ENCODE data around the gene PIAS1.
A peak's percentile ranks its signal among the peaks of the same experiment; 100 is the strongest.
"Not testable (repeated sequence)": the region's sequence is repeated elsewhere in the genome, so short reads cannot be mapped to it uniquely, and the experiment has no call there.

PIAS1 gene

DNA sequence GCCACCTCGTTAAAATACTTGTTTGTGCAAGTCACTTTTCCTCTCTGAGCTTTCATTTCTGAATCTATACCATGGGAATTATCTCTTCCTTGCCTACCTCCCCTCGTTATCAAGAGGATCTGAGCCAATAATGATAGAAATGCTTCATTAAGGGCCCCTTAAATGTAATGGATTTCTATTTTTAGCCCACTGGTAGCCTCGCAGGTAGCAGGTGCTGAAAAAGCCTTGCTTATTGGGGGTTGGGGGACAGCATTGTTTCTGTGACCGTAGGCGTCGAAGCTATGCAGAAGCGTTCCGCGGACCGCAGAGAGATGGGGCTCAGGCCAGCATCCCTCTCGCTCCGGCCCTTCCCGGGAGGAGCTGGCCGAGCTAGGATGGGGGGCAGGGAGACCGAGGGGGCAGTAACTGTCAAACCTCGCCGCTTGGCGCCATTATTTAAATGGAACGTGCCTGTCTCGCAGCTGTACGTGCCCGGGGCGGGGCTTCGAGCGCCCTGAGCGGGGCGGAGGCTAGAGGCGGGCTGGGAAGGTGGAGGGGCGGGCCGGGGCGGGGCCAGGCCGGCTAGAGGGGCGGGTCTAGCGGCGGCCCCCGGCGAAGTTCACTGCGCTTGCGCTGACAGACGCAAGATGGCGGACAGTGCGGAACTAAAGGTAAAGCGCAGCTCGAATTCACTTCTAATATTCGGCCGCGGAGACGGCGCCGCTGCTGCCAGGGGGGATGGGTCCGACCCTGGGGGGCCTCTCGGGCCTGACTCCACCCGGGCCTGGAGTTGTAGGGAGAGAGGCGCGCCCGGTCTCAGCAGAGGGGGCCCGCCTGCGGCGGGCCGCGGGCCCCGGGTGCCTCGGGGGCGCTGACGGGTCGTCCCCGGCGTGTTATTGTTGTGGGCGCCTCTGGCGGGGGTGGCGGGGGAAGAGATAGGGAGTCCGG lies at the start of gene PIAS1:
Gene PIAS1, plus strand, starts transcription at position 615 of the 927 bp plus-strand sequence. Its CDS starts 12 bp downstream, at position 627.
- Histone ChIP-seq H3K27ac (peak within 1 kb of the TSS; percentile 90), H3K4me3 (peak within 1 kb of the TSS; percentile 92), H3K4me2 (peak within 1 kb of the TSS; percentile 92), H3K9ac (peak within 1 kb of the TSS; percentile 90), H4K20me1 (peaks cover 45% of the 10 kb centered on the region), H3K36me3 (peaks cover 2% of the 10 kb centered on the region; the same call in 1 of the 2 replicates), H3K27me3 (no peaks in the 10 kb centered on the region), H3K4me1 (peaks cover 26% of the 10 kb centered on the region), H3K9me3 (no peaks in the 10 kb centered on the region)
- TF ChIP-seq Cebpa-rat (IDR thresholded peaks at IDR 0.05): no peak

DNA sequence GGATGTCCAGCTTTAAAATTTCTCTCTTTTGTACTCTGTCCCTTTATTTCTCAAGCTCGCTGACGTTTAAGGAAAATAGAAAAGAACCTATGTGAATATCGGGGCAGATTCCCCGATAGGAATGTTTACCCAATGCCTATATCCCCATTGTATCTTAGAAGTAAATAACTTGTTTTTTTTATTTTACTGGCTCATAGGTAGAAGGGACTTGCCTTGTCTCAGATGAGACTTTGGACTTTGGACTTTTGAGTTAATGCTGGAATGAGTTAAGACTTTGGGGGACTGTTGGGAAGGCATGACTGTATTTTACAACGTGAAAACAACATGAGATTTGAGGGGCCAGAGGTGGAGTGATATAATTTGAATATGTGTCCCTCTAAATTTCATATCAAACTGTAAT lies 46.5 kb upstream of the PIAS1 start:
- not testable (repeated sequence) for H4K20me1 ChIP-seq, H3K4me1 ChIP-seq, H3K27ac ChIP-seq, H3K4me2 ChIP-seq, H3K27me3 ChIP-seq, H3K4me3 ChIP-seq, H3K9ac ChIP-seq, H3K36me3 ChIP-seq
- peaks cover 28% of the 10 kb centered on the region for H3K9me3 ChIP-seq

DNA sequence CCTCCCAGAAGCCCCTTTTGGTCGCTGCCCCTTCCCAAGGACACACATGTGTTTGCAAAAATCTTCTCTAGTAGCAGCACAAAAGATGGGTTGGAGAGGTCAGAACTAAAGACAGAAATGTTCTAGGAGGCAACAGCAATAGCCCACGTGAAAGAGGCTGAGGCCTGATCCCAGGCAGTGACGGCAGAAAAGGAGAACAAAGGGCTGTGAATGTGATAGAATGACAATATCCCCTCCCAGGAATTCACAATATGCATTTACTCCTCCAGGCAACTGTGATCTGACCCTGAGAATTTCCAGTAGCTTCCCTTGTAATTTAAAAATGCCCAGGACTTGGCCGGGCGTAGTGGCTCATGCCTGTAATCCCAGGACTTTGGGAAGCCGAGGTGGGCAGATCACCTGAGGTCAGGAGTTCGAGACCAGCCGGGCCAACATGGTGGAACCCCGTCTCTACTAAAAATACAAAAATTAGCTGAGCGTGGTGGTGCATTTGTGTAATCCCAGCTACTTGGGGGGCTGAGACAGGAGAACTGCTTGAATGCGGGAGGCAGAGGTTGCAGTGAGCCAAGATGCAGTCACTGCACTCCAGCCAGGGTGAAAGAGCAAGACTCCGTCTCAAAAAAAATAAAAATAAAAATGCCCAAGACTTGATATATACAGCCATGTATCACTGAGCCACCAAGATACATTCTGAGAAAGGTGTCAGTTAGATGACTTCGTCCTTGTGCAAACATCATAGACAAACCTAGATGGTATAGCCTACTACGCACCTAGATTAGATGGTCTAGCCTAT lies 43.6 kb upstream of the PIAS1 start:
- H3K9ac ChIP-seq: no peak overlapping the region
- no peaks in the 10 kb centered on the region for H3K4me1 ChIP-seq
- no peak overlapping the region for H3K4me3 ChIP-seq
- H4K20me1 ChIP-seq: no peaks in the 10 kb centered on the region
- H3K27me3 ChIP-seq: no peaks in the 10 kb centered on the region
- TF ChIP-seq Cebpa-rat (IDR thresholded peaks at IDR 0.05): no peak
- no peaks in the 10 kb centered on the region for H3K36me3 ChIP-seq
- no peak overlapping the region for H3K4me2 ChIP-seq
- H3K27ac ChIP-seq: no peak overlapping the region
- H3K9me3 ChIP-seq: peaks cover 28% of the 10 kb centered on the region

DNA sequence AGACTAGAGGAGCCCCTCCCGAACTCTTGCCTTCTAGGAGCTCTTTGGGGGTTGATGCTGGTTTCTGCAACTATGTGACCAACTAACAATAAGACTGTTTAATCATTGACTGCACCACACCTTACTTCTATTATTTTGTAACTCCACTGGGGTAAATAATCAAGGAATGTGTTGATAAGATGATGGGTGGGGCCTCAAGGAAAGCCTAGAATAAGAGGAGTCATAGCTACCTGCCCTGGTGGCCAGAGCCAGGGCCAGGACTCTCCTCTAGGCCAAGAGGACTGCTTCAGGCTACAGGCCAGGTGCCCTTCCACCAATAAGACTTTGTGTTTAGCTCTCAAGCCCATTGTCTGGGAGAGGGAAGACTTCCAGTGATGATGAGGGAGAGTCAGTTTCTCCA lies 41.2 kb upstream of the PIAS1 start:
- Histone ChIP-seq H3K36me3 (no peaks in the 10 kb centered on the region), H4K20me1 (no peaks in the 10 kb centered on the region), H3K4me3 (no peak overlapping the region), H3K27ac (no peak overlapping the region), H3K9me3 (peaks cover 8% of the 10 kb centered on the region), H3K27me3 (no peaks in the 10 kb centered on the region), H3K9ac (no peak overlapping the region), H3K4me1 (no peaks in the 10 kb centered on the region), H3K4me2 (no peak overlapping the region)
- no peak for TF ChIP-seq Cebpa-rat (IDR thresholded peaks at IDR 0.05)

DNA sequence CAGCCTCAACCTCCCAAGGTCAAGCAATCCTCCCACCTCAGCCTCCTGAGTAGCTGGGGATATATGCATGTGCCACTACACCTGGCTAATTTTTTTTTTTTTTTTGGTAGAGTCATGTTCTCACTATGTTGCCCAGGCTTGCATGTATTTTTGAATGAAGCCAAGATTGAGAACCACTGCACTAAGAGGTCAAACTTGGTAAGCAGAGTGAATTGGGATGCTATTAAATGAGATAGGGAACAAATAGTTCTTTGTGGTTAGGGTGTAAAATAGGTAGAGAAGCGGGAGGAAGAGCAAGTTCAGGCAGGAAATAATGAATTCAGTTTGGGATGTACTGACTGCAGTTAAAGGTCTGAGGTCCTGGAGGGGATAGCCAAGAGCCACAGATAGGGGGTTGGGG lies 39.9 kb upstream of the PIAS1 start:
- no peaks in the 10 kb centered on the region for H3K9me3 ChIP-seq

DNA sequence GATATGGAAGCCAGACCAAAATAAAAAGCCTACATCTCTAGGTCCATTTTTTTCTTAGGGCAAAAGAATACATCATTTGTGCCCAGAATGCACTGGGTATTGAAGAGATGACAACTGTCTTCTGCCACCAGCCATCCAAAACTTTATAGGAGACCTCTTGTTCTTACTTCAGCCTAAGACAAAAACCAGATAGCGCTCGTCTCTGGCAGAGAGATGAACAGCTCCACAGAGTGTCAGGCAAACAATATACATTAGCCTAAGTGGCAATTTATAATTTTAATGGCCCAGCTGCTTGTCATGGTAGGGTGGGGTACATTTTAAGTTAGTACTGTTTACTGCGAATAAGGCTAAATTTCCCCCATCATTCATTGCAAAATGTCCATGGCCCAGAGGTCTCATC lies 38.9 kb upstream of the PIAS1 start:
- Histone ChIP-seq H3K4me3 (no peak overlapping the region), H3K27ac (no peak overlapping the region), H3K36me3 (no peaks in the 10 kb centered on the region), H3K4me1 (no peaks in the 10 kb centered on the region), H3K9me3 (no peaks in the 10 kb centered on the region), H3K27me3 (no peaks in the 10 kb centered on the region), H4K20me1 (no peaks in the 10 kb centered on the region), H3K4me2 (no peak overlapping the region), H3K9ac (no peak overlapping the region)
- no peak for TF ChIP-seq Cebpa-rat (IDR thresholded peaks at IDR 0.05)

More for the DNA sequence above, 39.9 kb upstream of the PIAS1 start:
- Histone ChIP-seq H4K20me1 (no peaks in the 10 kb centered on the region), H3K4me2 (no peak overlapping the region), H3K4me1 (no peaks in the 10 kb centered on the region), H3K9ac (no peak overlapping the region), H3K36me3 (no peaks in the 10 kb centered on the region), H3K27me3 (no peaks in the 10 kb centered on the region), H3K27ac (no peak overlapping the region), H3K4me3 (no peak overlapping the region)
- TF ChIP-seq Cebpa-rat (IDR thresholded peaks at IDR 0.05): no peak

DNA sequence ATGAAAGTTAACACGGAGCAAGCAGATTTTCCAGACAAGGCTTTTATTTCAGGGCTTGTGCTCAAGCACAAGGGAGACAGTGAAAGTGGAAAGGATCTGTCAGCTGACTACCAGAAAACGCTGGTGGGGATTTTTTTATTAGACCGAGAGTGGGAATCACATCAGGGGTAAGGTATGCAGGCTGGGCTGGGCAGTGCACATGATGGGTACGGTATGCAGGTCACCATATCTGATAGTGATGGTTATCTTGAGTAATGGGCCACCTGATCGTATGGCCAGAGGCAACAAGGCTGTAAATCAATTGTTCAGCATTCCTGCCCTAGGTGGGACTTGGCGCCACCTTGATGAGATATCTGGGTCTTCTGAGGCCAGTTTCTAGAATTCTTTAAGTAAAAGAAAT lies 36.9 kb upstream of the PIAS1 start:
- Histone ChIP-seq H3K36me3 (no peaks in the 10 kb centered on the region), H3K4me3 (no peak overlapping the region), H3K9ac (no peak overlapping the region), H3K4me1 (no peaks in the 10 kb centered on the region), H4K20me1 (no peaks in the 10 kb centered on the region), H3K27ac (no peak overlapping the region), H3K4me2 (no peak overlapping the region), H3K27me3 (no peaks in the 10 kb centered on the region), H3K9me3 (no peaks in the 10 kb centered on the region)
- TF ChIP-seq Cebpa-rat (IDR thresholded peaks at IDR 0.05): no peak

DNA sequence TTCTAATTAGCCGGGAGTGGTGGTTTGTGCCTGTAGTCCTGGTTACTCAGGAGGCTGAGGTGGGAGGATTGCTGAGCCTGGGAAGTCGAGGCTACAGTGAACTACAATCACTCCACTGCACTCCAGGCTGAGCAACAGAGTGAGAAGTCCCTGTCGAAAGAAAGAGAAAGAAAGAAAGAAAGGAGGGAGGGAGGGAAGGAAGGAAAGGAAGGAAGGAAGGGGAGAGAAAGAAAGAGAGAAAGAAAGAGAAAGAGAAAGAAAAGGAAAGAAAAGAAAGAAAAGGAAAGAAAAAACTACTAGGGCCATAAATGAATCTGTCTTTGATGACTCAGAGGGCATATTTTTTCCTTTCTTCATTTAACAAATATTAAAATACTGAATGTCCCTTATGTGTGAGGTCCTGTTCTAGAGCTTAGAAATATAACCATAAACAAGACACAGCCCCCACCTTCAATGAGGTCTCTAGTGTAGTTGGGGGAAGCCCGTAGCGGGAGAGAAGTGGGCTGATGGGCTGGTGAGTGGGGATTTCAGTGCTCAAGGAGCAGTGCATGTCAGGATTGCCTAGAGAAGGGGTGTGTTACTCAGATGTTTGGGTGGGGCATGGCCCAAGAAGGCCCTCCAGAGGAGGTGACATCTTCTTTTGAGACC lies 35.2 kb upstream of the PIAS1 start:
- no peaks in the 10 kb centered on the region for H3K4me1 ChIP-seq
- no peaks in the 10 kb centered on the region for H3K36me3 ChIP-seq
- H3K9ac ChIP-seq: no peak overlapping the region
- no peak for TF ChIP-seq Cebpa-rat (IDR thresholded peaks at IDR 0.05)
- H3K4me2 ChIP-seq: no peak overlapping the region
- H3K4me3 ChIP-seq: no peak overlapping the region
- no peaks in the 10 kb centered on the region for H4K20me1 ChIP-seq
- H3K9me3 ChIP-seq: no peaks in the 10 kb centered on the region
- no peak overlapping the region for H3K27ac ChIP-seq
- H3K27me3 ChIP-seq: no peaks in the 10 kb centered on the region

DNA sequence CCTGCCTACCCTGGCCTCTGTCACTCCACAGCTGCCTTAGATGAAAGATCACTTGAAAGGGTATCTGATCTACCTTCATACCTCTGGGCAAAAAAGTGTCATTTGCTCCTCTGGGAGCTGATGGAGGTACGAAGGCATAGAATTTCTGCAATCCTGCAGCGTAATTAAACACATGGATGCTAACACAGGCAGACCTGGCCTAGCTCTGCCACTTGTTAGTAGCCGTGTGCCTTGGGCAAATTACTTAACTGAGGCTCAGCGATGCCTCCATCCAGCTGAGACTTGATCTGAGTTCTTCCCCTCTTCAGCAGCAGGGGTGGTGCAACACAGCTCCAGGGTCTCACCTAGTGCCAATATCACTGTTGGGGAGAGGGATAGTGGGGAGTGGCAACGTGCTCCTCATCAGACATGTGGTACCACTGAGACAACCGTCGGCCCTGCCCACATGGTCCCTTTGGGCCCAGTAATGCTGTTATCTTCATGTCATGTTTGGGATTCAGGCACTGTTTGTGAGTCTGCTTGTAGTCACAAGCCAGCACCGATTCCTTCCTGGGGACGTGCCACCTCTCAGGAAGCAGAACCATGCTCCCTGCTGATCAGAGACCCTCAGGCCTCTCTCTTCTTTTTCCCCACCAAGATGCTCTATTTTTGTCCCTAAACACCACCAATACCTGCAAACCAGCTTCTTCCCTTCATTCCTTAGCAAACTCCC lies 34.1 kb upstream of the PIAS1 start:
- Histone ChIP-seq H3K36me3 (no peaks in the 10 kb centered on the region), H3K4me1 (no peaks in the 10 kb centered on the region), H3K27me3 (no peaks in the 10 kb centered on the region), H4K20me1 (no peaks in the 10 kb centered on the region), H3K9me3 (no peaks in the 10 kb centered on the region), H3K4me3 (no peak overlapping the region), H3K27ac (no peak overlapping the region), H3K4me2 (no peak overlapping the region), H3K9ac (no peak overlapping the region)
- TF ChIP-seq Cebpa-rat (IDR thresholded peaks at IDR 0.05): no peak

All from BLaER1 (cell line).